Measurements from ENCODE around the gene CPNE2.
A peak's percentile ranks its signal among the peaks of the same experiment; 100 is the strongest.

Gene CPNE2

DNA sequence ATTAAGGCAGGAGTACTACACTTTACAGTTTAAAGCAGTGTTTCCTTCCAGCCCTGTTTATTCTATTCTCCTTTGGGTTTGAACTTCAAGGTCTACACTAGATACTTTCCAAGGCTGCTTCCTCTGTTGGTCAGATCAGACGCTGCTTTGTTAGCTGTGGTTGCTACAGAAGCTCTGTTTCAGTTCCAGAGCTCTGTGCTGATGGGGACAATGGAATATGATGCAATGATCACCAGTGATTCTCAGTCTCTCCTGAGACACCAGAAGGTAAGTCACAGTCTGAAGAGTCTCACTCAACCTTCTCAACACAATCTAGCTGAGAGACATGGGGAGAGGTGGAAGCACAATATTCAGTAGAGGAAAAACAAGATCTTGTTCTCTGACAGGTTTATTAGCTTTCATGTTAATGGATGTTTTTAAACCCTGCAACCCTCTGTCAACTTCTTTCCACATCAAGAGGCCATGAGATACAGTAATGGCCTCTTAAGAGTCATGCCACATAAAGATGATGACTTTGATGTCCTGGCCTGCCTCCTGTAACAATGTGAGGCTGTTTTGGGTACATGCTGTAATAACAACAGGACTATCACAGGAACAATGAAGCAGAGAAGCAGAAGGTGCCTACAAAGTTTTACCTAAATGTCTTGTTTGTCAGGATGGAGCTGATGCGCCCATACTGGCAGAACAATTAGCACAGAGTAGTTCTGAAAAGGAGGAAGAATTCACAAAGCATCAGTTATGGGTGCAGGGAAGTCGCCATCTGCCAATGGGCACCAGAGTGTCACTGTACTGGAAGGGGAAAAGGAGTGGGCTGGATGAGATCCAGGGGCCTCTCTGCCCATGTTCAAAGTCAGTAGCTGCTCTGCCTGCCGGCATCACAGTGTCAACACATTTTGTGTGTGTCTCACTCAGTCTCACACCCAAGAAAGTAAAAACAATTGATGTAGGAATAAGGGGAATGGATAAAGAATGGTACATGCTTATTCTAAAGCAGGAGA, 60.0 kb downstream of the CPNE2 start:
- H3K4me3 ChIP-seq (ENCODE audit: low read length) = no peak overlapping the region
- no peaks in the 10 kb centered on the region for H3K27me3 ChIP-seq (ENCODE audit: insufficient read depth, low read length)
- peaks cover 50% of the 10 kb centered on the region for H3K36me3 ChIP-seq (ENCODE audit: insufficient read depth, low read depth, low read length)
- no peaks in the 10 kb centered on the region for H3K9me3 ChIP-seq (ENCODE audit: insufficient read depth, low read depth, low read length)
- H3K27ac ChIP-seq (ENCODE audit: low read length) = no peak overlapping the region
- H3K4me1 ChIP-seq (ENCODE audit: insufficient read depth, low read length) = peaks cover 20% of the 10 kb centered on the region
- H3K9ac ChIP-seq (ENCODE audit: low read depth, low read length) = no peak overlapping the region

DNA sequence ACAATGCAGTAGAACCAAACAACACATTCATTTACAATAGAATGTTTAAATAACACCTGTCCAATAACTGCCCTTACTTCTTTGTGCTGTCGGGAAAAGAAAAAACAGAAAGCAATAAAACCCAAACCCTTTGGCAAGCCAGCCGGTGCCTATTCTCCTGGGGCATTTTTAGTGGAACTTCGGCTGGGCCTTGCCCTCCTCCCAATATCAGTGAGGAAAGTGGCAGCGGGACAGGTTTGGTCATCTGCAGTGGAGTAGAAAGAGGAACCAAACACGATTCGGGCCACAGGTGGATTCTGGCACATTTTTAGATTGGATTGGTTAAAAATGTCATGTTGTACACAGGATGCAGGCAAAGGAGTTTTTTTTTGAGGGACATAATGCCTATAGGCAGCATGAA, 61.5 kb downstream of the CPNE2 start:
- no peaks in the 10 kb centered on the region for H3K27me3 ChIP-seq (ENCODE audit: insufficient read depth, low read length)
- peaks cover 11% of the 10 kb centered on the region for H3K4me1 ChIP-seq (ENCODE audit: insufficient read depth, low read length)
- H3K9ac ChIP-seq (ENCODE audit: low read depth, low read length) = no peak overlapping the region
- H3K27ac ChIP-seq (ENCODE audit: low read length) = no peak overlapping the region
- no peak overlapping the region for H3K4me3 ChIP-seq (ENCODE audit: low read length)
- H3K9me3 ChIP-seq (ENCODE audit: insufficient read depth, low read depth, low read length) = no peaks in the 10 kb centered on the region
- H3K36me3 ChIP-seq (ENCODE audit: insufficient read depth, low read depth, low read length) = peaks cover 65% of the 10 kb centered on the region

DNA sequence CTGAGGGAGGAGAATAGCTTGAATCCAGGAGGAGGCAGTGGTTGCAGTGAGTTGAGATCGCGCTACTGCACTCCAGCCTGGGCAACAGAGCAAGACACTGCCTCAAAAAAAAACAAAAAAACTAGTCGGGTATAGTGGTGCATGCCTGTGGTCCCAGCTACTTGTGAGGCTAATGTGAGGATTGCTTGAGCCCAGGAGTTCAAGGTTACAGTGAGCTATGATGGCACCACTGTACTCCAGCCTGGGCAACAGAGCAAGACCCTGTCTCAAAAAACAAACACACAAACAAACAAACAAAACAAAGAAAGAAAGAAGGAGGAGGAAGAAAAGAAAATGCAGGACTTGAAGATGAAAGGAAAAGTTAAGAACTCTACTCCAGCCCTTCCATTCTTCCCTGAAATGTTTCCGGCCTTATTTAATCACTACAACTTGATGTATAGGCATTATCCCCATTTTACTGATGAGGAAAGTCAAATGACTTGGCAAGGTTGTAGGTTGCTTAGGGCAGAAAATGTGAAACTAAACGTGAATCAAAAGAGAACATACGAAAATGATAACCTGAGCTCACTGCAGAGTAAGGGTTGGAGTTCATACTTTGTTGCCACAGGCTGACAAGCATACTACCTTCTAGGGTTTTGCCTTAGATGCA, 63.4 kb downstream of the CPNE2 start:
- no peak overlapping the region for H3K4me3 ChIP-seq (ENCODE audit: low read length)
- H3K36me3 ChIP-seq (ENCODE audit: insufficient read depth, low read depth, low read length) = peaks cover 80% of the 10 kb centered on the region
- no peak overlapping the region for H3K9ac ChIP-seq (ENCODE audit: low read depth, low read length)
- H3K4me1 ChIP-seq (ENCODE audit: insufficient read depth, low read length) = peaks cover 15% of the 10 kb centered on the region
- H3K9me3 ChIP-seq (ENCODE audit: insufficient read depth, low read depth, low read length) = no peaks in the 10 kb centered on the region
- no peak overlapping the region for H3K27ac ChIP-seq (ENCODE audit: low read length)
- H3K27me3 ChIP-seq (ENCODE audit: insufficient read depth, low read length) = no peaks in the 10 kb centered on the region

DNA sequence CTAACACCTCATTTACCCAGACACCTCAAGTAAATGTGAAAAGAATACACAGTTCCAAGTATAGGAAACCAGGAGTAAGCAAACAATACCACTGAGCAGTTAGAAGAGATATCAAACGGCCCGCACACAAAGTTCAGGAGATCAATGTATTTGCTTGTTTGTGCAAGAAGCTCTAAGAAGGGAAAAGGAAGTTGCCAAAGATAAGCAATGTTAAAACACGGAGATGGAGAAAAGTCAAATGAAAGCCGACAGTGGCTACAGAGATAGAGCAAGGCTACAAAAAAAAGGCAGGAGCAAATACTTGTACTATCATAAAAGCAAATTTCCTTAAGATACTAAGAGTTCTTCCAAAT, 63.9 kb downstream of the CPNE2 start:
- Histone ChIP-seq H3K9me3 (ENCODE audit: insufficient read depth, low read depth, low read length) (no peaks in the 10 kb centered on the region), H3K4me3 (ENCODE audit: low read length) (no peak overlapping the region), H3K27me3 (ENCODE audit: insufficient read depth, low read length) (no peaks in the 10 kb centered on the region), H3K27ac (ENCODE audit: low read length) (no peak overlapping the region), H3K4me1 (ENCODE audit: insufficient read depth, low read length) (peaks cover 10% of the 10 kb centered on the region), H3K36me3 (ENCODE audit: insufficient read depth, low read depth, low read length) (peaks cover 85% of the 10 kb centered on the region), H3K9ac (ENCODE audit: low read depth, low read length) (no peak overlapping the region)

DNA sequence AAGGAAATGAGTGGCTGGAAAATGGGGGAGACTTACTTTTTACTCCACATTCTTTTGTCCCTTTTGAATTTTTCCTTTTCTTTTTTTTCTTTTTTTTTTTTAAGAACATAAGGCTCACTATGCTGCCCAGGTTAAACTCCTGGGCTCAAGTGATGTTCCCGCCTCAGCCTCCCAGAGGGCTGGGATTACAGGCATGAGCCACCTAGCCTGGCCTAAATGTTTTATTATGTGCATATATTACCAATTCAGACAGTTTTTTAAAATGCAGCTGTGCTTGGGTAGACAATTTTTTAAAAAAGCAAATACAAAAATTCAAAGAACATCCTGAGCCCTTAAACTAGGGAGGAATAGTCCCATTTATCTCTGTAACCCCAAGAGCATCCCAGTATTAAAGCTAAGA, 65.2 kb downstream of the CPNE2 start:
- Histone ChIP-seq H3K9me3 (ENCODE audit: insufficient read depth, low read depth, low read length) (no peaks in the 10 kb centered on the region), H3K4me1 (ENCODE audit: insufficient read depth, low read length) (peaks cover 9% of the 10 kb centered on the region; the same call in 1 of the 2 replicates), H3K9ac (ENCODE audit: low read depth, low read length) (no peak overlapping the region), H3K4me3 (ENCODE audit: low read length) (no peak overlapping the region), H3K36me3 (ENCODE audit: insufficient read depth, low read depth, low read length) (peaks cover 85% of the 10 kb centered on the region), H3K27ac (ENCODE audit: low read length) (no peak overlapping the region), H3K27me3 (ENCODE audit: insufficient read depth, low read length) (no peaks in the 10 kb centered on the region)

DNA sequence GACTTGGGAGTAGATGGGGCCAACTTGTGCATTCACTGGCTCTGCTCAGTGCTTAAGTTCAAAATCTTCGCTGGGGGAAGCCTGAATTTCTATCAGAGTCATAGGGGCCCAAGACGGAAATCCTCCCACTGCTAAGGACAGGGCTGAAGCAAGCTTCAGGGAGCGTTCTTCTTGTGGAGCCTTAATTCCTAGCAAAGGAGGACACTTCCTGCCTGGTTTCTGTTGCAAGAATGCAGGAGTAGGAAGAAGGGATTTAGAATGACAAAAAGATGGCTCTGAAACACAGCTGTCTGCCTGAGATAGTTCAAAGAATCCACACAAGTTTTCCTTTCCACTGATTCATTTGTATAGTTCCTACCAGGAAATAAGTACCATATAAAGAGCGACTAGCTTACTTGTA, 67.1 kb downstream of the CPNE2 start:
- Histone ChIP-seq H3K9me3 (ENCODE audit: insufficient read depth, low read depth, low read length) (no peaks in the 10 kb centered on the region), H3K9ac (ENCODE audit: low read depth, low read length) (peak overlapping the region; percentile 24; the same call in 1 of the 2 replicates), H3K4me3 (ENCODE audit: low read length) (peak overlapping the region; percentile 24; the same call in 1 of the 2 replicates), H3K27ac (ENCODE audit: low read length) (no peak overlapping the region), H3K36me3 (ENCODE audit: insufficient read depth, low read depth, low read length) (peaks cover 85% of the 10 kb centered on the region), H3K4me1 (ENCODE audit: insufficient read depth, low read length) (peaks cover 9% of the 10 kb centered on the region; the same call in 1 of the 2 replicates), H3K27me3 (ENCODE audit: insufficient read depth, low read length) (no peaks in the 10 kb centered on the region)

DNA sequence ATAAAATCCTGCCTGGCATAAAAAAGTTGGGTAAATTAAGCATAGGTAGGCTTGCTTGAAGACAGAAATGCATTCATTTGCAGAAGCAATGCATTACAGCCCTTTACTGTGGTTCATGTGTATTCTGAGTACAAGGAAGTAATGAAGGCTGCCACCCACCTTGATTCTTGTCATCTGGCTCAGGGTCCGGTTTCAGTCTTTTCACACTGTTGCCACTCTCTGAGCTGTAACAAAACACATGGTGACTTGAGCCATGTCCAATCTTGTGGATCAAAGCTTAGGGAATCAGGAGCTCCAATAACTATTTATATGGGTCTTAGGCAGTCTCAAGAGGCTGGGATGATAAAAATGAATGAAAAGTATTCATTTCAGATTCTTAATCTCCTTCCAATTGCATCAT, 71.5 kb downstream of the CPNE2 start:
- Histone ChIP-seq H3K27ac (ENCODE audit: low read length) (no peak overlapping the region), H3K9me3 (ENCODE audit: insufficient read depth, low read depth, low read length) (no peaks in the 10 kb centered on the region), H3K9ac (ENCODE audit: low read depth, low read length) (no peak overlapping the region), H3K27me3 (ENCODE audit: insufficient read depth, low read length) (no peaks in the 10 kb centered on the region), H3K4me1 (ENCODE audit: insufficient read depth, low read length) (peaks cover 9% of the 10 kb centered on the region; the same call in 1 of the 2 replicates), H3K4me3 (ENCODE audit: low read length) (no peak overlapping the region), H3K36me3 (ENCODE audit: insufficient read depth, low read depth, low read length) (peaks cover 82% of the 10 kb centered on the region)

DNA sequence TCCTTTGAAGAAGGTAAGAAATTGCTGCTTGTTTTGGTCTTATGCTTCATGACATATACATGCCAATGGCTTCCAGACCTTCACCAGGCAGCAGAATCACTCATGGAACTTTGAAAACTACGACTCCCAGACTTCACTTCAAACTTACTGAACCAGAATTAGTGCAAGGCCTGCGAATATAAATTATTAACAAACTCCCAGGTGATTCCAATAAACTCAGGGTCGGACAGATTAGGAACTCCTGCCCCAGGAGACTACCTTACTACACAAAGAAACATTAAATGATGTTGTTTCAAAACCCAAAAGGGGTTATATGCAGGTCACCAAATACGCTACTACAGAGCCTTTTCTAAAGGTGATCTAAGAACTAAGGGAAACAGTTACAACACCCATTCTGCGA, 73.1 kb downstream of the CPNE2 start:
- Histone ChIP-seq H3K9me3 (ENCODE audit: insufficient read depth, low read depth, low read length) (no peaks in the 10 kb centered on the region), H3K27ac (ENCODE audit: low read length) (no peak overlapping the region), H3K4me3 (ENCODE audit: low read length) (no peak overlapping the region), H3K9ac (ENCODE audit: low read depth, low read length) (no peak overlapping the region), H3K4me1 (ENCODE audit: insufficient read depth, low read length) (no peaks in the 10 kb centered on the region), H3K36me3 (ENCODE audit: insufficient read depth, low read depth, low read length) (peaks cover 87% of the 10 kb centered on the region), H3K27me3 (ENCODE audit: insufficient read depth, low read length) (no peaks in the 10 kb centered on the region)

DNA sequence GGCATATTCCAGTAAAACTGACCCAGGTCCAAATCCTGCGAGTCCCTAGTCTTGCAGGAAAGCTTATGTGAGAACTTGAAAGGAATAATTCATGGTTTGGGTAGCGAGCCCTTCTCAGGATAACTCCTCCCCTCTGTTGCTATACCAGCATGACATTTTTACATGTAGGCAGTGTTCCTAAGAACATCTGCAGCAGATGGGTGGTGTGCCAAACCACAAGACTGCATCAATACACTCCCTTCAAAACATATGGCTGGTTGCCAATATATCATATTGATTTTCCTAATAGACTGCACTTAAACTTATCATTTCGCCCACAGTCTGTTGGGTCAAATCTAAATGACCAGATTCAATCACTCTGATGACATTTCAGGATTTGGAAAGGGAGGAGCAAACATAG, 73.6 kb downstream of the CPNE2 start:
- Histone ChIP-seq H3K4me3 (ENCODE audit: low read length) (no peak overlapping the region), H3K4me1 (ENCODE audit: insufficient read depth, low read length) (no peaks in the 10 kb centered on the region), H3K27me3 (ENCODE audit: insufficient read depth, low read length) (no peaks in the 10 kb centered on the region), H3K36me3 (ENCODE audit: insufficient read depth, low read depth, low read length) (peaks cover 87% of the 10 kb centered on the region), H3K9ac (ENCODE audit: low read depth, low read length) (no peak overlapping the region), H3K9me3 (ENCODE audit: insufficient read depth, low read depth, low read length) (no peaks in the 10 kb centered on the region), H3K27ac (ENCODE audit: low read length) (no peak overlapping the region)

DNA sequence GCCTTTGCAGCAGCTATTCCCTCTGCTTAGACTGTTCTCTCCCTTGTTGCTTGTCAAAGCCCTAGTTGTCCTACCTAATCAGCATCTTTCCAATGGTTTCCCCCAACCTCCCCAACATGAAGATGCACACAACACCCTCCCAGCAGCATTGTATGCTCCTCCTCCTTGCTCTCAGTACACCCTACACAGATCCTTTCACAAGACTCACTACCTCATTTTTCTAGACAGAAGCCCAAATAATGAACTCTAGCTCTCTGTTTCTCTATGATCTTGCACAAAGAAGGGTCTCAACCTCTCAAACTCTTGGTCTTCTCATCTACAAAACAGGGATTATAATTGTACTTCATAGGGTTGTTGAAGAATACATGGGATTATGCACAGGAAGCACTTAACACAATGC, 74.1 kb downstream of the CPNE2 start:
- H3K36me3 ChIP-seq (ENCODE audit: insufficient read depth, low read depth, low read length) = peaks cover 88% of the 10 kb centered on the region

DNA sequence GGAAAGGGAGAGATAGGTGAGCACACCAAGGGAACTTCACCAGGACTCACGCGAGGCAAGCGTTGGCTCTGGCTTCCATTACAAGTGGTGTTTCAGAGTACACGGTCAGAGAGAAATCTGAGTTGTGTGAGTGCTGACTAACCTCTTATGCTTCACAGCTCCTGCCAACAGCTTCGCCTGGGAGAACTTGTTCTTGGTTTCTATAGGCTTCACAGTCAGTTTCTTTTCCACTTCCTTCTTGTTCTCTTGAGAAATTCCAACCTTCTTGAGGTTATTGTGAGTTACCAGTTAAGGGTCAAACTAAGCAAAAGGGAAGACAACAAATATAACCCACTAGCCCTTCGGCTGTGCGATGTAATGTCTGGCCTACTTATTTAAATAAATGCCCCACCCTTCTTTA, 74.6 kb downstream of the CPNE2 start:
- Histone ChIP-seq H3K27ac (ENCODE audit: low read length) (no peak overlapping the region), H3K27me3 (ENCODE audit: insufficient read depth, low read length) (no peaks in the 10 kb centered on the region), H3K9me3 (ENCODE audit: insufficient read depth, low read depth, low read length) (no peaks in the 10 kb centered on the region), H3K9ac (ENCODE audit: low read depth, low read length) (no peak overlapping the region), H3K4me1 (ENCODE audit: insufficient read depth, low read length) (no peaks in the 10 kb centered on the region), H3K4me3 (ENCODE audit: low read length) (no peak overlapping the region), H3K36me3 (ENCODE audit: insufficient read depth, low read depth, low read length) (peaks cover 91% of the 10 kb centered on the region)

More for the DNA sequence above, 74.1 kb downstream of the CPNE2 start:
- Histone ChIP-seq H3K9me3 (ENCODE audit: insufficient read depth, low read depth, low read length) (no peaks in the 10 kb centered on the region), H3K27ac (ENCODE audit: low read length) (no peak overlapping the region), H3K27me3 (ENCODE audit: insufficient read depth, low read length) (no peaks in the 10 kb centered on the region), H3K4me1 (ENCODE audit: insufficient read depth, low read length) (no peaks in the 10 kb centered on the region), H3K4me3 (ENCODE audit: low read length) (no peak overlapping the region), H3K9ac (ENCODE audit: low read depth, low read length) (no peak overlapping the region)

DNA sequence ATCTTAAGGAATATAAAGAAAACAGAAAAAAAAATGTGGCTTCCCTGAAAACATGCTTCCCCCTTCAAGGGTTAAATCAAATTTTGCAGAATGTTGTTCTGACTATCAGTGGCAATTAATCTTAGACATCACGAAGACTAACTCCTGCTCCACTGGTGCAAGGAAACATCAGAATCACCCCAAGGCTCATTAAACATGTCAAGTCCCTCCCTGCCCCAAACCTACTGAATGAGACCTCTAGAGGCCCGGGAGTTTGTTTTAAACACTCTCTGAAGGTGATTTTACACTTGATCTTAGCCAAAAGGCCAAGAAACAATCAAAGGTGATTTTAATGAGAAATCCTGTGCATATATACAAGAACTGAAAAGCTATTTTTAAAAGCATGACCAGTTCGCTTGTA, 75.2 kb downstream of the CPNE2 start:
- Histone ChIP-seq H3K4me1 (ENCODE audit: insufficient read depth, low read length) (no peaks in the 10 kb centered on the region), H3K36me3 (ENCODE audit: insufficient read depth, low read depth, low read length) (peaks cover 91% of the 10 kb centered on the region), H3K9ac (ENCODE audit: low read depth, low read length) (no peak overlapping the region), H3K4me3 (ENCODE audit: low read length) (no peak overlapping the region), H3K27me3 (ENCODE audit: insufficient read depth, low read length) (no peaks in the 10 kb centered on the region), H3K27ac (ENCODE audit: low read length) (no peak overlapping the region), H3K9me3 (ENCODE audit: insufficient read depth, low read depth, low read length) (no peaks in the 10 kb centered on the region)
